NAMALWA (cell line): ENCODE results near the gene IL17RA.
"Not testable (repeated sequence)": the region's sequence is repeated elsewhere in the genome, so short reads cannot be mapped to it uniquely, and the experiment has no call there.

ENCODE experiments used
- DNase-seq: peaks from one replicate; pipeline ENCODE4 v3.0.0-alpha.2; 2015; ENCODE audit warnings: low spot score

IL17RA gene

GRCh38 chr22:17120711-17121232 lies 36.0 kb downstream of the IL17RA start:
- DNase-seq: no peak

GRCh38 chr22:17121233-17122195 lies 36.7 kb downstream of the IL17RA start, which contains the start of gene TMEM121B:
TMEM121B (minus strand) TSS chr22:17121360; CDS start chr22:17121127, 233 bp downstream.
- no peak for DNase-seq

DNA sequence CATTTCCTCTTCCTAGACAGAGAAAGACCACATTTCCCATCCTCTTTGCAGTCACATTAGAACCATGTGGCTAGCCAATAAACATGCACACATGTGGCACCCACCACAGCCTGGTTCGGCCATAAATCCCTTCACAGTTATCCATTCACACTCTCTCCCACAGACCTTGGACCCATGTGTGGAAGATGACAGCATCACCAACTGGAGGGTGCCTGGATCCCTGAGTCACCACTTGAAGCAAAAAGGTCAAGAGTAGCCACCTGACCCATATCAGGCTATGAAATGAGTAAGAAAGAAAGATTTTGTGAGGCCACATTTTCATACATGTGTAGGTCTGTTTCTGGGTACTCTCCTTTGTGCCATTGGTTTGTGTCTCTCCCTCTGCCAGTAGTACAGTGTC lies 45.4 kb downstream of the IL17RA start:
- no peak for DNase-seq

DNA sequence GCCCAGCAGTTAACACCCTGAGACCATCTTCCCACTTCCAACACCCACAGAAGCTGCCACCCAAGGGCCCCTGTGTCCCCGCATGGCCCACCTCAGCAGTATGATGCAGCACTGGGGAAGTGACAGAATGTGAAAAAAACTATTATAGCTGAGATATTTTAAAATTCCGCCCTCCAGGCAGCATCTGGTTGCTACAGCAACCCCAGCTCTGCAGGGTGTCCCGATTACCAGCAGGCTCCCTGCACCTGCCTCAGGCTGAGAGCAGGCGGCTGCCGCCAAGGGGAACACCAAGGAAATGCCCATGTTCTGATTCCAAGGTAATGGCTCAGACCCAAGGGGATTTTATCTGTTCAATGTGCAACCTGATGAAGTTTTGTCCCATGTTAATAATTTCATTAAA lies 46.9 kb downstream of the IL17RA start:
- peak; percentile 57 for DNase-seq

DNA sequence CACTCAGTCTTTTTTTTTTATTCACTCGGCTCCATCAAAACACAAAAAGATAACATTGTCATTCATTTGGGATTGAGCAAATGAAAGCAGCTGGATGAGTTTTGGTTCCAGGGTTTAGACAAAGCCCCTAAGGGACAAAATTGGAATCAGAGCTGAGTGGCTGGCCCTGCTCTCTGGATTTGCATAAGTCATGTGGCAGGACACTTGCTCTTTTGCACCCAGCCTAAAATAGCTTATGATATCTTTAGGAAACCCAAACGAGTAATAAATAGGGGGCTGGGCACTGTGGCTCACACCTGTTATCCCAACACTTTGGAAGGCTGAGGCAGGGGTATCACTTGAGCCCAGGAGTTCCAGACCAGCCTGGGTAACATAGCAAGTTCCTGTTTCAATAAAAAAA lies 47.3 kb downstream of the IL17RA start:
- DNase-seq: peak; percentile 31

- DNase-seq: no peak
Measured at GRCh38 chr22:17133137-17133536, 48.3 kb downstream of the IL17RA start.

DNA sequence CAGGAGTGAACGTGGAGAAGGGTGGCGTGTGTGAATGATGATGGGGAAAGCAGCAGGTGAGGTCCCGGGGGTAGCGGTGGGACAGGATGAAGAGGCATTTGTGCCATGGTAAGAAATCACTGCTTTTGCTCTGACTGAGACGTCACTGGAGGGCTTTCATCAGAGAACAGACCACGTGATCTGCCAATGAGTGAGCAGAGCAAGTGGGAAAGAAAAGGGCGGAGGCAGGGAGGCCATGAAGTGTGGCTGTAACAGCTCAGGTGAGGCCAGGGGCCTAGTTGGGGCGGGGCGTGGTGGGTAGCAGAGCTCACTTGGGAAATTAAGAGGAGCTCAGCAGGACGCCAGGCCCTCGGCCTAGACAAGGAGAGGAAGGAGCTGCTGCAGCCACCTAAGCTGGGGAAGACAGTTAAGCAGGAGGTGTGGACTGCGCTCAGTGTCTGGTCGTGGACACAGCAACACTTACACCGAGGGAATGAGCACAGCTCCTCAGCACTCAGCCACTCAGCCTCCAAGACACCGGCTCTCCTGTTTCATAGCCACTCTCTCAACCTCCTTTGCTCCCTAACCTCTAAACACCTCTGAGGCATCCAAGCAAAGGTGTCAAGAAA lies 50.5 kb downstream of the IL17RA start:
- DNase-seq: no peak

GRCh38 chr22:17137170-17137569 lies 52.4 kb downstream of the IL17RA start:
- DNase-seq: no peak

- no peak for DNase-seq
Measured at GRCh38 chr22:17137861-17138425, 53.1 kb downstream of the IL17RA start.

DNA sequence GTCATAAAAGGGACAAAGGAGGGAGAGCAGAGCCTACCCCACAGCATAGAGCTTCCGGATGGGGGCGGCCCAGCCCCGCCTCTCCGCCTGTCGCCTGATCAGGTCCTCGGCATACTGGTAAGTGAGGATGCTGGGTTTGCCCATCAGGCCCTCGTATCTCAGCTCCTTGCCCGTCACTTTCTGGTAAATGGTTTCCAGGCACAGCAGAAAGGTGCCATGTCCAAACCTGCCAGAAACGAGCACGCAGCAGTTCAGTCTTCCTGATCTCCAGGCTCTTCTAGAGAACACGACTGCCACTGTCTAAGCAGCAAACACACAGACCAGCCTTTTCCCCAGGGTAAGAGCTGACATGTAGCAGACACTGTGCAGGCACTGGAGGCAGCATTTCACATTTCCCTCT lies 53.7 kb downstream of the IL17RA start:
- DNase-seq: no peak

- DNase-seq: no peak
Measured at GRCh38 chr22:17140022-17140421, 55.2 kb downstream of the IL17RA start.

DNA sequence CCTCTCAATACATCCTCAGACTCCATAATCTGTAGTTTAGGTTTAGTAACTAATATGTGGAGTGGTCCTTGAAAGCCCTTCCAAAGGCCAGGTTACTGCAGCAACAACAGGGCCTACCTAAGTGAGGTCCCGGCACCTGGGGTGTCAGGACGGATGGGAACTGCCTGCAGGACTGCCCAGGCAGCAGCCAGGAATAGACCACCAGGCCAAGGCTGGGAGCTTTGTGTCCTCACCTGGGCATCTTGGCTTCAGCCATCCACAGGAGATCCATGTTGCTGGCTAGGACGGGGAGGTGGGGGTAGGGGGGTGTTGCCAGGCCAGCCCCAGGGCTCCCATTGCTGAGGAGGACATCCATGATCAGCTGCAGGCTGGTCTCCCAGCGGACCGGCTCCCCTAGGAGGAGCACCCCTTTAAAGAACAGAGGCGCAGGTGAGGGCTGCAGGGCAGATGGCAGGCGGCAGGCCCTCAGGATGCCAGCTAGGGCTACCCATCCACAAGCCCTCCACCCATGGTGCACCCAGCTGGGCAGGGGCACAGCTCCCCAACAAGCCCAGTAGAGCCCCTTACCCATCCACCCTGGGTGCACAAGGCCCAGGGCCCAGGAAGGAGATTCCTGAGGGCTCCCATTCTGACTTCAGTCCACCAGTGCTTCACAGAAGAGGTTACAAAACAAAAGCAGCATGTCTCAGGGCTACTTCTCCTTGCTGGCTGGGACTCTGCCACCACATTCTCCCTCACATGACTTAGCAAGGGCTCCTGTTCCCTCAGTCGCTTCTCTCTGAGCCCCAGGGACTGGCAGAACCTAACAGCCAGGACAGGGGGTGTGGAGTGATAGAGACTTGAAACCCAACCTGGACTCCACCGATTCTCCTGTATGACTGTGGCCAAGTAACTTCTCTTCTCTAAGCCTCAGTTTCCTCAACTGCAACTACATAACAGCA lies 56.3 kb downstream of the IL17RA start:
- DNase-seq: no peak

- no peak for DNase-seq
Measured at GRCh38 chr22:17143101-17143500, 58.3 kb downstream of the IL17RA start.

GRCh38 chr22:17143826-17144225 lies 59.0 kb downstream of the IL17RA start:
- DNase-seq: no peak

DNA sequence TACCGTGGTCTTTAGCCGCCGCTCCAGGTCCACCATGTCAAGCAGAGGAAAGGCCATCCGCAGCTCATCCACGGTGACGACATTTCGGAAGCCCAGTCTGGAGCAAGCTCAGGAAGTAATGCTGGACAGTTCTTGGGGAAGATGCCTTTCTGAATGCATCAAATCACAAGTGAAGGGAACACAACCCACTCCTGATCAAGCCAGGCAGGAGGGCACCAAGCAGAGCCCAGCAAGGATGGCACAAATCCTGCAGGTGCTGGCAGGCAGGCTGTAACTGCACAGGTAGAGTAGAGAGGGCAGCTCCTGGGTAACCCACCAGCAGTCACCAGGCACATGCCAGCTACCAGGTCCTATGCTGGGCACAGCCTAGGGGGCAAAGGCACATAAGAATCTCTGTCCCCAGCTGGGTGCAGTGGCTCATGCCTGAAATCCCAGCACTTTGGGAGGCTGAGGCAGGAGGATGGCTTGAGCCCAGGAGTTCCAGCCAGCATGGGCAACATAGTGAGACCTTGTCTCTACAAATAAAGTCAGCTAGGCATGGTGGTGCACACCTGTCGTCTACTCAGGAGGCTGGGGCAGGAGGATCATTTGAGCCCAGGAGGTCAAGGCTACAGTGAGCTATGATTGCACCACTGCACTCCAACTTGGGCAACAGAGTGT lies 60.4 kb downstream of the IL17RA start:
- no peak for DNase-seq

GRCh38 chr22:17147458-17147857 lies 62.7 kb downstream of the IL17RA start:
- not testable (repeated sequence) for DNase-seq

- no peak for DNase-seq
Measured at GRCh38 chr22:17149076-17149815, 64.4 kb downstream of the IL17RA start.

DNA sequence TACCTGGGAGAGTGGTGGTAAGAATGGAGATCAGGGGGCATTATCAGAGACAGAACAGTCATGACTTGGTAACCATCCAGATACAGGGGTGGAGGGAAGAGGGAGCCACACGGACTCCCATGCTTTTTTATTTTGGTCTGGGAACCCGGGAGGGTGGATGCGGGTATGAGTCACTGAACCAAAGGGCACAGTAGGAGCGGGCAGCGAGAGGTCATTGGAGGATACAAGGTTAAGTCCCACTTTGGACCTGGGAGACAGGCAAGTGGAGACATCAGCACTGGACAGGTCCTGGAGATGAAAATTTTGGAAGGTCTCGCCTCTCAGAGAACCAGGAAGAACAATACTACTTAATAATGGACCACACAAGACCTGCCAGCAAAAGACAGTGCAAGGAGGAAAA lies 67.5 kb downstream of the IL17RA start:
- no peak for DNase-seq

DNA sequence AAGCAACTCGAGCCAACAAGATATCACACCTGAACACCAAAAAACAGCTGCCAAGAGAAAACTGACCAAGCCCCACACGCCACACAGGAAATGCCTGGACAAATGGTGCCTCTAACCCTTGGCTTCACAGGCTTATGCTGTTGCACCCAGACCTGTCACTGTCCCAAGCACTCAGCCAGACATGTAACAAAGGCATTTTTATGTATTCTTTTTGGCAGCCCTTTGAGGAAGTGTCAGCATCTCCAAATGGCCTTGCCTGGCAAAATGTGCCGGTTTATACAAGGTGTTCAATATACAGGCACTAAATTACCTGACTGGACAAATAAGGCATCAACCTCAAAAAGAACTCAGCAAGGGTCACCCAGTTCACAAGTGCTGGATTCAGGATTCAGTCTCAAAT lies 68.2 kb downstream of the IL17RA start:
- DNase-seq: no peak

GRCh38 chr22:17155941-17156340 lies 71.1 kb downstream of the IL17RA start:
- no peak for DNase-seq
